ENCODE results near the gene TCF15.
"Not testable (repeated sequence)": the region's sequence is repeated elsewhere in the genome, so short reads cannot be mapped to it uniquely, and the experiment has no call there.

The TCF15 gene

DNA sequence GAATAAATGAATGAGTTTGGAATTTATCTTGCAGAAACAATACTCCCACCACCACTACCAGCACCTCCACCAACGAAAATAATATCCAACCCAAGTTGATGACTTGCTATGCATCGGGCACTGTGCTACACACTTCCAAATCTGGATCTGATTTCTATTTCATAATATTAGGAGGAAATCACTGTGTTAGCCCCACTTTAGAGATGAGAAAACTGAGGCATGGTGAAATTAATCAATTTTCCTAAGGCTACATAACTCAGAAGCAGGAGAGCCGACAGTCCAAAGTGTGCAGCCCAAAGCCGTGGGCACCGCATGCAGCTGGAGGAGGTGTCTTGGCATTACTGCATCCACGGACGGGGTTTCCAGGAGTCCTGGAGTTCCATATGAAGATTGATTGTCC lies 17.6 kb downstream of the TCF15 start:
- Histone ChIP-seq H3K27ac (ENCODE audit: low read depth, low read length) (no peak overlapping the region), H3K4me3 (ENCODE audit: low read depth, low read length) (no peak overlapping the region), H3K4me1 (ENCODE audit: control insufficient read depth, insufficient read depth, low read length) (no peaks in the 10 kb centered on the region), H3K9me3 (ENCODE audit: control insufficient read depth, insufficient read depth, low read length) (no peaks in the 10 kb centered on the region), H3K27me3 (ENCODE audit: control insufficient read depth, insufficient read depth, low read length) (no peaks in the 10 kb centered on the region), H3K9ac (ENCODE audit: low read depth, low read length) (no peak overlapping the region), H3K36me3 (ENCODE audit: control insufficient read depth, insufficient read depth, low read length) (no peaks in the 10 kb centered on the region)

DNA sequence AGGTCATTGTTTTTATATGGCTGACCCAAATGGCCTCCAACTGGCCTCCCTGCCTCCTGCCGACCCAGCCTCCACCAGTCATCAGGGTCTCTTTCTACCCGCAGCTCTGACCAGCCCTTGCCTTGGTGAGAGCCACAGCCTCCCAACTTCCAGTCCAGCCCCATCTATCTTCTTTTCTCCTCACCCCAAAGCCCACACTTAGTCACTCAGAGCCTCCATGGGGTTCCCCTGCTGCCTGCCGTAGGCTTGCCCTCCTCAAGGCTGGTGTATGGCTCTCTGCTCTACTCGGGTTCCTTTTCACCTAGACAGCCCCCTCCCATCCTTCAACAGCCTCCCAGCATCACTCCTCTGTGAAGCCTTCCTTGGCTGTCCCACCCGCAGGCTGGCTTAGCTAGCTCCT lies 18.2 kb downstream of the TCF15 start:
- no peaks in the 10 kb centered on the region for H3K4me1 ChIP-seq (ENCODE audit: control insufficient read depth, insufficient read depth, low read length)
- no peaks in the 10 kb centered on the region for H3K27me3 ChIP-seq (ENCODE audit: control insufficient read depth, insufficient read depth, low read length)
- no peak overlapping the region for H3K4me3 ChIP-seq (ENCODE audit: low read depth, low read length)
- H3K9ac ChIP-seq (ENCODE audit: low read depth, low read length) = no peak overlapping the region
- no peak overlapping the region for H3K27ac ChIP-seq (ENCODE audit: low read depth, low read length)
- H3K36me3 ChIP-seq (ENCODE audit: control insufficient read depth, insufficient read depth, low read length) = no peaks in the 10 kb centered on the region
- no peaks in the 10 kb centered on the region for H3K9me3 ChIP-seq (ENCODE audit: control insufficient read depth, insufficient read depth, low read length)

- H3K9me3 ChIP-seq (ENCODE audit: control insufficient read depth, insufficient read depth, low read length) = no peaks in the 10 kb centered on the region
- no peaks in the 10 kb centered on the region for H3K27me3 ChIP-seq (ENCODE audit: control insufficient read depth, insufficient read depth, low read length)
- no peak overlapping the region for H3K4me3 ChIP-seq (ENCODE audit: low read depth, low read length)
- H3K27ac ChIP-seq (ENCODE audit: low read depth, low read length) = no peak overlapping the region
- no peaks in the 10 kb centered on the region for H3K36me3 ChIP-seq (ENCODE audit: control insufficient read depth, insufficient read depth, low read length)
- H3K9ac ChIP-seq (ENCODE audit: low read depth, low read length) = no peak overlapping the region
- no peaks in the 10 kb centered on the region for H3K4me1 ChIP-seq (ENCODE audit: control insufficient read depth, insufficient read depth, low read length)
Measured at GRCh38 chr20:588932-589672, 21.0 kb downstream of the TCF15 start.

DNA sequence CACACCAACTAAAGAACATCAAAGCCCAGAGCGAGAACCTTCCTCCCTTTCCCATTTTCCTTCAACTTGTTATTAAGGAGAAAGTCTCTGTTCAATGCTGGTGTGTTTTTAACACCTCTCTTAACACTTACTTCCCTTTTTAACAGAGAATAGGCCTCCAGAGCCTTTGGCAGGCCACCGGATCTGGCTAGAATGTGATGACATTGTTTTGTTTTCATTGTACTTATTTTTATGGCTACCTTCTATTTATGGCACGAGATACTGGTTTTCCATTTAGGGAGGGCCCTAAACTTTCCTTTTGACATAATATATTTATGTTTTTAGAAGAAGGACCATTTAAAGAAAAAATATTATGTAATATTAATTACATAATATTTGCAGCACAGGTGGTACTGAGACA lies 21.6 kb downstream of the TCF15 start:
- no peaks in the 10 kb centered on the region for H3K4me1 ChIP-seq (ENCODE audit: control insufficient read depth, insufficient read depth, low read length)
- H3K4me3 ChIP-seq (ENCODE audit: low read depth, low read length) = no peak overlapping the region
- no peaks in the 10 kb centered on the region for H3K9me3 ChIP-seq (ENCODE audit: control insufficient read depth, insufficient read depth, low read length)
- H3K9ac ChIP-seq (ENCODE audit: low read depth, low read length) = no peak overlapping the region
- no peak overlapping the region for H3K27ac ChIP-seq (ENCODE audit: low read depth, low read length)
- no peaks in the 10 kb centered on the region for H3K36me3 ChIP-seq (ENCODE audit: control insufficient read depth, insufficient read depth, low read length)
- no peaks in the 10 kb centered on the region for H3K27me3 ChIP-seq (ENCODE audit: control insufficient read depth, insufficient read depth, low read length)

DNA sequence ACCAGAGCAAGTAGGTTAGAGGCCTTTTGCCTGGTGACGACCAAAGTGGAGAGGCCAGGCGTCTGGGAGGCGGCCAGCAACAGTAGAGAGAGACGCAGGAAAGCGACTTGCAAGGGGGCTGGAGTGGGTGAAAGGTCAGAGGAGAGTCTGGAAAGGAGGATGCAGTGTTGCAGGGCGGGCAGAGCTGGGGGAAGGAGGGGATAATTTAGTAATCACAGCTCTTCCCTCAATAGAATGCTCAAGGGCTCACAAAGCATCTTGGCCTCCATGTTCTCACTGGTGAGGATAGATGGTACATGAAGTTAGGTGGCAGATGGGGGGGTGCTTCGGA lies 25.2 kb downstream of the TCF15 start:
- no peak overlapping the region for H3K4me3 ChIP-seq (ENCODE audit: low read depth, low read length)
- no peaks in the 10 kb centered on the region for H3K27me3 ChIP-seq (ENCODE audit: control insufficient read depth, insufficient read depth, low read length)
- no peak overlapping the region for H3K9ac ChIP-seq (ENCODE audit: low read depth, low read length)
- no peaks in the 10 kb centered on the region for H3K4me1 ChIP-seq (ENCODE audit: control insufficient read depth, insufficient read depth, low read length)
- H3K36me3 ChIP-seq (ENCODE audit: control insufficient read depth, insufficient read depth, low read length) = no peaks in the 10 kb centered on the region
- no peaks in the 10 kb centered on the region for H3K9me3 ChIP-seq (ENCODE audit: control insufficient read depth, insufficient read depth, low read length)
- no peak overlapping the region for H3K27ac ChIP-seq (ENCODE audit: low read depth, low read length)

DNA sequence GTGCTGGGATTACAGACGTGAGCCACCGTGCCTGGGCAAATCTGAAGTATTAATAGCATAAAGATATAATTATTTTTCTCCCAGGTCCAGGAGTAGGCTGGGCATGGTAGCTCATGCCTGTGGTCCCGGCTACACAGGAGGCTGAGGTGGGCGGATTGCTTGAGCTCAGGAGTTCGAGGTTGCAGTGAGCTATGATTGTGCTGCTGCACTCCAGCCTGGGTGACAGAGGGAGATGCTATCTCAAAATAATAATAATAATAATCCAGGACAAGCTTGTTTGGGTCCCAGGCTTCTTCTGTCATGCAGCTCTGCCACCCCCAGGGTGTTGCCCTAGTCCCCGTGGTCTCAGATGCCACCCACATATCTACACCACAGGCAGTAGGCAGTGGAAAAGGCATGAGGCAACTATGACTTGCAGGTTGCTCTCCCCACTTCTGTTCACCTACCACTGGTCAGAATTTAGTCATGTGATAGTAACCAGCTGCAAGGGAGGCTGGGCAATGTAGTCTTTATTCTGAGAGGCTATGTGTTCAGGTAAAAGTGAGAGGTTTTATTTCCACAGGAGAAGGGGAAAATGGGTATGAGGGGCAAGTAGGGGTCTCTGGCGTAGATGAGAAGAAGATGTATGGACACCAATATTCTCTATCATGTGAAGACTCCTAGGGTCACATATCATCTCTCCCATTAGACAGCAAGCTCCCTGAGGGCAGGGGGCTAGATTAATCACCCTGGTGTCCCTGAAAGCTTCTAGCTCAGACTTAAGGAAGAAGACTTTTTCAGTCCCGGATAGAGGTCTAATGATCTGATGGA lies 25.7 kb downstream of the TCF15 start:
- Histone ChIP-seq H3K27ac (ENCODE audit: low read depth, low read length) (no peak overlapping the region), H3K4me3 (ENCODE audit: low read depth, low read length) (no peak overlapping the region), H3K9me3 (ENCODE audit: control insufficient read depth, insufficient read depth, low read length) (no peaks in the 10 kb centered on the region), H3K4me1 (ENCODE audit: control insufficient read depth, insufficient read depth, low read length) (no peaks in the 10 kb centered on the region), H3K27me3 (ENCODE audit: control insufficient read depth, insufficient read depth, low read length) (no peaks in the 10 kb centered on the region), H3K9ac (ENCODE audit: low read depth, low read length) (no peak overlapping the region), H3K36me3 (ENCODE audit: control insufficient read depth, insufficient read depth, low read length) (no peaks in the 10 kb centered on the region)

DNA sequence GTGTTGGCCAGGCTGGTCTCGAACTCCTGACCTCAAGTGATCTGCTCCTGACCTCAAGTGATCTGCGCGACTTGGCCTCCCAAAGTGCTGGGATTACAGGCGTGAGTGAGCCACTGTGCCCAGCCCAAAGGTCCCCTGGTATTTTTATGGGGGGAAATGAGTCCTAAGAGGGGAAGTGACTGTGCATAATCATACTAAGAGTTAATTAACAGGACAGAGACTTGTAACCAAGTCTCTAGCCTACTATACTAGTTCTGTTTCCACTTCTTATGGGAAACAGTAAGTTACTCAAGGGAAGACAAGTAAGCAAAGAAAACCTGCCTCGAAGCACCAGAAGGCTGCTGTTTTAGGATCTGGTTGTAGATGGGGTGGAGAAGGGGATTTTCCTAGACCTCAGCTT lies 27.9 kb downstream of the TCF15 start:
- Histone ChIP-seq H3K36me3 (ENCODE audit: control insufficient read depth, insufficient read depth, low read length) (no peaks in the 10 kb centered on the region), H3K9me3 (ENCODE audit: control insufficient read depth, insufficient read depth, low read length) (no peaks in the 10 kb centered on the region), H3K27ac (ENCODE audit: low read depth, low read length) (no peak overlapping the region), H3K27me3 (ENCODE audit: control insufficient read depth, insufficient read depth, low read length) (no peaks in the 10 kb centered on the region), H3K4me3 (ENCODE audit: low read depth, low read length) (no peak overlapping the region), H3K9ac (ENCODE audit: low read depth, low read length) (no peak overlapping the region), H3K4me1 (ENCODE audit: control insufficient read depth, insufficient read depth, low read length) (peaks cover 4% of the 10 kb centered on the region; the same call in 1 of the 2 replicates)

GRCh38 chr20:578940-579690 lies 31.0 kb downstream of the TCF15 start:
- not testable (repeated sequence) for H3K4me3 ChIP-seq (ENCODE audit: low read depth, low read length); H3K9ac ChIP-seq (ENCODE audit: low read depth, low read length); H3K27me3 ChIP-seq (ENCODE audit: control insufficient read depth, insufficient read depth, low read length); H3K9me3 ChIP-seq (ENCODE audit: control insufficient read depth, insufficient read depth, low read length); H3K36me3 ChIP-seq (ENCODE audit: control insufficient read depth, insufficient read depth, low read length); H3K27ac ChIP-seq (ENCODE audit: low read depth, low read length)
- peaks cover 18% of the 10 kb centered on the region for H3K4me1 ChIP-seq (ENCODE audit: control insufficient read depth, insufficient read depth, low read length)

GRCh38 chr20:577167-577791 lies 32.8 kb downstream of the TCF15 start:
- no peak overlapping the region for H3K27ac ChIP-seq (ENCODE audit: low read depth, low read length)
- no peak overlapping the region for H3K4me3 ChIP-seq (ENCODE audit: low read depth, low read length)
- peaks cover 26% of the 10 kb centered on the region for H3K4me1 ChIP-seq (ENCODE audit: control insufficient read depth, insufficient read depth, low read length)
- H3K36me3 ChIP-seq (ENCODE audit: control insufficient read depth, insufficient read depth, low read length) = no peaks in the 10 kb centered on the region
- no peaks in the 10 kb centered on the region for H3K9me3 ChIP-seq (ENCODE audit: control insufficient read depth, insufficient read depth, low read length)
- no peak overlapping the region for H3K9ac ChIP-seq (ENCODE audit: low read depth, low read length)
- H3K27me3 ChIP-seq (ENCODE audit: control insufficient read depth, insufficient read depth, low read length) = peaks cover 9% of the 10 kb centered on the region; the same call in 1 of the 2 replicates

DNA sequence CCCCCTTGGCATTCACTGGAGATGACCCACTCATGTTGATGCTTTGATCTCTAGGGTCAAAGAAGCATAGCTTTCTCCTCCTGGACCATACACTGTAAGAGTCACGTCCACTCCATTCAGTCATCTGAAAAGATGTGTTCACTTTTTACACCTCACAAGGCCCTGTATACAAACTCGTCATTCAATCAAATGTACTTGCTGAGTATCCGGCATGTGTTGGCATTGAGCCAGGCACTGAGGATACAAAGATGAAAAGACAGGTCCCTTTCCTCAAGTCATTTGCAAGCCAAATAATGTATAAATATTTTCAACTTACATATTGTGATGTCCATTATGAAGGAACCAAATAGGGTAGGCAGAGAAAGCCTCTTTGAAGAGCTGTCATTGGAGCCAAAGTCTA lies 34.0 kb downstream of the TCF15 start:
- no peak overlapping the region for H3K27ac ChIP-seq (ENCODE audit: low read depth, low read length)
- H3K27me3 ChIP-seq (ENCODE audit: control insufficient read depth, insufficient read depth, low read length) = peaks cover 9% of the 10 kb centered on the region; the same call in 1 of the 2 replicates
- H3K9ac ChIP-seq (ENCODE audit: low read depth, low read length) = no peak overlapping the region
- no peak overlapping the region for H3K4me3 ChIP-seq (ENCODE audit: low read depth, low read length)
- no peaks in the 10 kb centered on the region for H3K9me3 ChIP-seq (ENCODE audit: control insufficient read depth, insufficient read depth, low read length)
- H3K36me3 ChIP-seq (ENCODE audit: control insufficient read depth, insufficient read depth, low read length) = no peaks in the 10 kb centered on the region
- peaks cover 35% of the 10 kb centered on the region for H3K4me1 ChIP-seq (ENCODE audit: control insufficient read depth, insufficient read depth, low read length)
